ENCODE results near the gene PRAF2.

The PRAF2 gene

DNA sequence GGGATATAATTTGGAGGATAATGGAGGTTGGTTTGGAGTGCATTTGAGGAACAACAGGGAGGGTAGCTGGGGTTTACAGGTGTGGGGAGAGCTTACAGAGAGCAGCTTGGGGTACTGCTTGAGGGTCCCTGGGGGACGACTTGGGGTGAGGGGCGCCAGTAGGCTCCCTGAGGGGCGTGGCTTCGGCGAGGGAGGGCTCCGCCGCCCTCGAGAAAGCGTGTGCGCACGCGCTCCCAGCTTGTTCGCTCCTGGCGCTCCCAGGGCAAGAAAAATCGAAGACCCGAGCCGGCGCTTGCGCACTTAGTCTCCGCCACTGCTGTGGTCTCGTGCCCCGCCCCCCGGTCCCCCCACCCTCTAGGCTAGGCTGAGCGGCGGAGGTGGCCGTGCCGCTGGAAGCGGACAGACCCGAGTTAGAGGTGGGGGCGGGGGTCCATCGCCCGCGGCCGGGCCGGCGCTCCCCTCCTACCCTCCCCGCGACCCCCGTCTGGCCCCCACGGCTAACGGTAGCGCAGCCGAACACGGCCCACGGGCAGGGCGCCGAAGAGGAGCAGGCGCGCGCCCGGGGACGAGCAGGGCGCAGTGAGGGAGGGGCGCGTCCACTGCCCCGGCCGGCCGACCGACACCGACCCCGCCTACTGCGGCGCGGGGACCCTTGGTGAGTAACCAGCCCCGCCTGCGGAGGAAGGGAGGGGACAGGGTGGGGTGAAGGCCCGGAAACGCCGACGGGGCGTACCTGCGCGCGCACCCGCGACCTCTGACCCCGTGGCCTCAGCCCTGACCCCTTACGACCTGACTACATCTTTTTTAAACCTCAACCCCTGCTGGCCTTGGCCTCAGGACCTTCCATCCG lies 20.4 kb downstream of the PRAF2 start:
- TF ChIP-seq, protein P1, sequence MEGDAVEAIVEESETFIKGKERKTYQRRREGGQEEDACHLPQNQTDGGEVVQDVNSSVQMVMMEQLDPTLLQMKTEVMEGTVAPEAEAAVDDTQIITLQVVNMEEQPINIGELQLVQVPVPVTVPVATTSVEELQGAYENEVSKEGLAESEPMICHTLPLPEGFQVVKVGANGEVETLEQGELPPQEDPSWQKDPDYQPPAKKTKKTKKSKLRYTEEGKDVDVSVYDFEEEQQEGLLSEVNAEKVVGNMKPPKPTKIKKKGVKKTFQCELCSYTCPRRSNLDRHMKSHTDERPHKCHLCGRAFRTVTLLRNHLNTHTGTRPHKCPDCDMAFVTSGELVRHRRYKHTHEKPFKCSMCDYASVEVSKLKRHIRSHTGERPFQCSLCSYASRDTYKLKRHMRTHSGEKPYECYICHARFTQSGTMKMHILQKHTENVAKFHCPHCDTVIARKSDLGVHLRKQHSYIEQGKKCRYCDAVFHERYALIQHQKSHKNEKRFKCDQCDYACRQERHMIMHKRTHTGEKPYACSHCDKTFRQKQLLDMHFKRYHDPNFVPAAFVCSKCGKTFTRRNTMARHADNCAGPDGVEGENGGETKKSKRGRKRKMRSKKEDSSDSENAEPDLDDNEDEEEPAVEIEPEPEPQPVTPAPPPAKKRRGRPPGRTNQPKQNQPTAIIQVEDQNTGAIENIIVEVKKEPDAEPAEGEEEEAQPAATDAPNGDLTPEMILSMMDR (conservative IDR thresholded peaks at IDR 0.05; ENCODE audit: low read depth, low read length) = no peak
- H3K4me3 ChIP-seq (ENCODE audit: low read depth, low read length) = peak overlapping the region; percentile 65
- DNase-seq (ENCODE audit: low read depth) = peak; percentile 55

DNA sequence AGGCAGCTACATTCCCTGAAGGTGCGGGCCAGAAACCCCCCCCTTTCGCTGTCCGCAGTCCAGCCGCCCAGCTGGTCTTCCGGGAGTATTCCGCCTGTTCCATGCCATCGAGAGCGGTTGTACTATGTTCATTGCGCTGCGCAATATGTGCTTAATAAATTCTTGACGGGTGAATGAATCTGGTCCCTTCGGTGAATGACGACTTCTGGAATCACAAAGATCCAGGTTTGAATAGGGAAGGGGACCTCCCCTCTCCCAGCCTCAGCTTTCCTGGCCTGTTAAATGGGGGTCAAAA lies 29.9 kb downstream of the PRAF2 start:
- TF ChIP-seq, protein P1 (conservative IDR thresholded peaks at IDR 0.05; ENCODE audit: low read depth, low read length) = no peak
- DNase-seq (ENCODE audit: low read depth) = no peak
- no peak overlapping the region for H3K4me3 ChIP-seq (ENCODE audit: low read depth, low read length)

DNA sequence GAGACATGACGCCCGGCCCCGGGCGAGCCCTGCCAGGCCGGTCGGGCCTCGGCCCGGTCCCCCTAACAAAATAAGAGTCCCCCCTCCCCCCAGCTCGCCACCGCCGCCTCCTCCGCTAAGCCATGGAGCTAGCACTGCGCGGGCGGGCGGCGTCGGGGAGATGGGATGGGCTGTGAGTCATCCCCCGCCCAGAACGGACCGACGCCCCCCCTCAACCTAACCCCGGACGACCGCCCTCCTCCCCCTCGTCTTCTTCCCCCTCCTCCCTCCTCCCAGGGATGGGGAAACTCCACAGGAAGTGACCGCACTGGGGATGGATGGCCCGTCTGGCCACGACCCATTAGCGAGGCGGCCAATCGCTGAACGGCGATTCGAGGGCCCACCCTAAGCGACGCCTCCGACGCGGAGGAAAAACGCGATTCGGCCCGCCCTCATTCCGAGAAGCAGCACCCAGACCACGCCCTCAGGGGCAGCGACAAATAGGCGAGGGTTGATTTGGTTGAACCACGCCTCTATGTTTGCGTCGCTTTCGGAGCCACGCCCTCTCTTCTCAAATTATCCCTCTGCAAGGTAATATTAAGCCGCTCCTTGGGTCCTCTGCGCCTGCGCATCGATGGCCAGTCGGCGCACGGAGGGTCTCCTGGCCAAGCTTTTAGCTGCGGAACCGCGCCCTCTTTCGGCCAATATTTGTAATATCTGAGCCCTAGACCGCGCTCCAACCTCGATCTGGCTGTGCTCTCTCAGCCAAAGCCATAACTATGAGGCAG lies 30.4 kb downstream of the PRAF2 start, which contains the start of gene TFE3:
TSS of gene TFE3 (minus strand) at position 138 of the 767 bp plus-strand sequence. CDS start at position 7, 131 bp downstream.
- TF ChIP-seq, protein P1 (conservative IDR thresholded peaks at IDR 0.05; ENCODE audit: low read depth, low read length) = peak; percentile 70
- DNase-seq (ENCODE audit: low read depth) = peak; percentile 99

DNA sequence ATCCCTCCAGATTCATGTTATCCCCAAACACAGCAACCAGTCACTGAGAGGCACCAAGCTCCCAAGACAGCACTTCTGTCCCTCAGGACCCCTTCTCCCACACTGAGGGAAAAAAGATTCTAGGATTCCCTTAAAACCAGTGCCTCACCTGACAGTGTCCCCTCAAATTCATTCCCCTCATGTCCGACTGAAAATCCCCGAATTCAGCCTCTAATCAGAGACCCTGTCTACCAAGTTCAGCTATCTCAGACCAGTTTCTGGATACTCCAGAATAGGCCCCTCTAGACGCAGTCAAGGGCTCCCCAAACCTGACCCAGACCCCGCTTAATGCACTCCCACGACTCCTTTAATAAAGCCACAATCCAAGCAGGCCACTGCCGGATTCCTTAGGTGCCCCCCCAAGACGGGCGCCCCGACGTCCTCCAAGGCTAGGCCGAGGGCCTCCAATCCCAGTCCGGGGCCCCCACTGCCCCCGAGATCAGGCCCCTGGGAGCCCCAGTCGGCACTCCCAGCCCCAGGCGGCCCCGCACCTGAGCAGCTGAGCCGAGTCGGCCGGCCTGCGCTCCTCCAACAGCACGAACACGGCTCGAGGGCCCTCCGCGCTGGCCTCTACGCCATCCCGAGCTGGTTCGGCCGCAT lies 31.1 kb downstream of the PRAF2 start:
- DNase-seq (ENCODE audit: low read depth) = peak; percentile 9
- peak overlapping the region; percentile 78 for H3K4me3 ChIP-seq (ENCODE audit: low read depth, low read length)
- TF ChIP-seq, protein P1 (conservative IDR thresholded peaks at IDR 0.05; ENCODE audit: low read depth, low read length) = no peak

More for the DNA sequence above, 30.4 kb downstream of the PRAF2 start, which contains the start of gene TFE3:
- H3K4me3 ChIP-seq (ENCODE audit: low read depth, low read length) = peak within 1 kb of the TSS; percentile 78

DNA sequence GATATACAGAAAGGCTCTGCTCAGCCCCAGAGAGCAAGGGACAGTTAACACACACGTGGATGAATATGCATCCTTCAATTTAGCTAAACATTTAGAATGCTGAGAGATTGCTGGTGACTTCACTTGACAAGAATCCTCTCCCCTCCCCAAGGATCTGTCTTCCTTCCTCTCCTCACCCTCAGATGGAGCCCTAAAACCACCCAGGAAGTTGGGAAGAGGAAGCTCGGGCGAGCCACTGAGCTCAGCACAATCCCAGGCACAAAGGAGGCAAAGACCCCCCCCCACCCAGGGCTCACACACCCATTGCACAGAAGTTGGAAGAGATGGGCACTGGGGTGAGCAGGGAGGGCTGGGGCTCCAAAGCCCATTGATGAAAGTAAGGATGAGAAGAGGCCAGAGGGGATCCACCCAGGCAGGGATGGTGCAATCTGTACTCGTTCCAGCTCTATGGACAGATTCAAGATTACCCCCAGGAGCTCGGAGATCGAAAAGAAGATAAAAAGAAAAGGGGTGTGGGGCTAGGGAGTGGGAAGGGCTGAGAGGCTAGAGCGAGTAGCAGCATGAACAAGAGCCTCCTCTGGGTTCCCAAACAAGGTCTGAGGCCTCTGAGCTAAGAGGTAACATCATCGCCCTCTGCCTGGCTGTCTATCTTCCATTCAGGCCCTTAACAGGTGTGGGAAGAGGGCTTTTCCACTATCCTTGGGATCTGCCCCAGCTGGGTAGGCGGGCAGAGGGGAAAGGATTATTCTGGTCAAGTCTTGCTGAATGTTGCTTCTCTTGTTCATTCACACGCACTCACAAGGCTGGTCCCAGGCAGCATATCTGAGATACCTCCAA lies 31.8 kb downstream of the PRAF2 start:
- H3K4me3 ChIP-seq (ENCODE audit: low read depth, low read length) = peak overlapping the region; percentile 78
- DNase-seq (ENCODE audit: low read depth) = peak; percentile 57
- TF ChIP-seq, protein P1 (conservative IDR thresholded peaks at IDR 0.05; ENCODE audit: low read depth, low read length) = no peak

DNA sequence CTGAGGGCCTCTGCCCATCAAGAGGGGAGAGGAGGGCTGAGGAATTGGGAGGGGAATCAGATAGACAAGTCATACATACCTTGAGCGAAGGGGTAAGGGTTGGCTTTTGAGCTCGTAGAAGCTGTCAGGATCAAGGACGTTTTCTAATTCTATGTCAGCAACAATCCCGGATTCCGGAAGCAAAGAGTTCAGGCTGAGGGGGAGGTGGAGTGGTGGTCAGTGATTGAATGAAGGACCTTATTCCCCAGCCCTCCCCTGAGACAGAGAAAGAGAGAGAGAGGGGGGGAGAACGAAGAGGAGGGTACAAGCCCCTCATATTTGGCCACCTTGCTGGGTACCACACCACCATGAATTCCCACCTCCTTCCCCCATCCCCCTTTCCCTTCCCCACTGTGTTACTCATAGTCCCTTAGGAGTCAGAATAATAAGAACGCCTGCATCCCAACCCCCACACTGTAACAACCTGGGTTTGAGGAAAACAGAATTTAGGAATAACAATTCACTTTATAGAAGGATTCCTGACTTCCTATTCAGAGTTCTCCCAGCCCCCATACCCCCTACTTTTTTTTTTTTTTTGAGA lies 33.3 kb downstream of the PRAF2 start:
- H3K4me3 ChIP-seq (ENCODE audit: low read depth, low read length) = peak overlapping the region; percentile 44
- DNase-seq (ENCODE audit: low read depth) = peak; percentile 14
- TF ChIP-seq, protein P1 (conservative IDR thresholded peaks at IDR 0.05; ENCODE audit: low read depth, low read length) = no peak

All from choroid plexus epithelial cell (primary cell).